ENCODE results near the gene TRHDE.
"Not testable (repeated sequence)": the region's sequence is repeated elsewhere in the genome, so short reads cannot be mapped to it uniquely, and the experiment has no call there.

Gene TRHDE

GRCh38 chr12:72631926-72632685 lies 359.9 kb downstream of the TRHDE start:
- DNase-seq (ENCODE audit: low spot score): no peak

GRCh38 chr12:72642706-72643105 lies 370.5 kb downstream of the TRHDE start:
- no peak for DNase-seq (ENCODE audit: low spot score)

- no peak for DNase-seq (ENCODE audit: low spot score)
Observed at GRCh38 chr12:72647139-72647538, 375.0 kb downstream of the TRHDE start.

- DNase-seq (ENCODE audit: low spot score): no peak
Observed at GRCh38 chr12:72658615-72659014, 386.4 kb downstream of the TRHDE start.

- not testable (repeated sequence) for DNase-seq (ENCODE audit: low spot score)
Observed at GRCh38 chr12:72660174-72660573, 388.0 kb downstream of the TRHDE start.

GRCh38 chr12:72673853-72674252 lies 401.7 kb downstream of the TRHDE start:
- no peak for DNase-seq (ENCODE audit: low spot score)

- no peak for DNase-seq (ENCODE audit: low spot score)
Observed at GRCh38 chr12:72676556-72676955, 404.4 kb downstream of the TRHDE start.

- no peak for DNase-seq (ENCODE audit: low spot score)
Observed at GRCh38 chr12:72677139-72677538, 405.0 kb downstream of the TRHDE start.

GRCh38 chr12:72677846-72678245 lies 405.7 kb downstream of the TRHDE start:
- peak; percentile 5 for DNase-seq (ENCODE audit: low spot score)

- no peak for DNase-seq (ENCODE audit: low spot score)
Observed at GRCh38 chr12:72679147-72679757, 407.1 kb downstream of the TRHDE start.

- no peak for DNase-seq (ENCODE audit: low spot score)
Observed at GRCh38 chr12:72681028-72681427, 408.9 kb downstream of the TRHDE start.

- DNase-seq (ENCODE audit: low spot score): no peak
Observed at GRCh38 chr12:72684491-72684890, 412.3 kb downstream of the TRHDE start.

GRCh38 chr12:72692338-72692737 lies 420.2 kb downstream of the TRHDE start:
- DNase-seq (ENCODE audit: low spot score): no peak

- no peak for DNase-seq (ENCODE audit: low spot score)
Observed at GRCh38 chr12:72694193-72694592, 422.0 kb downstream of the TRHDE start.

- DNase-seq (ENCODE audit: low spot score): no peak
Observed at GRCh38 chr12:72699362-72699761, 427.2 kb downstream of the TRHDE start.

GRCh38 chr12:72712025-72712424 lies 439.9 kb downstream of the TRHDE start:
- not testable (repeated sequence) for DNase-seq (ENCODE audit: low spot score)

GRCh38 chr12:72716221-72716620 lies 444.1 kb downstream of the TRHDE start:
- no peak for DNase-seq (ENCODE audit: low spot score)

GRCh38 chr12:72717036-72717435 lies 444.9 kb downstream of the TRHDE start:
- DNase-seq (ENCODE audit: low spot score): no peak

Measured in hematopoietic multipotent progenitor cell treated with erythropoietin and hydrocortisone succinate and interleukin-3 and kit ligand, for 15 days (in vitro differentiated cells).